ENCODE data around the gene CNKSR2.

- TF ChIP-seq, protein P1, sequence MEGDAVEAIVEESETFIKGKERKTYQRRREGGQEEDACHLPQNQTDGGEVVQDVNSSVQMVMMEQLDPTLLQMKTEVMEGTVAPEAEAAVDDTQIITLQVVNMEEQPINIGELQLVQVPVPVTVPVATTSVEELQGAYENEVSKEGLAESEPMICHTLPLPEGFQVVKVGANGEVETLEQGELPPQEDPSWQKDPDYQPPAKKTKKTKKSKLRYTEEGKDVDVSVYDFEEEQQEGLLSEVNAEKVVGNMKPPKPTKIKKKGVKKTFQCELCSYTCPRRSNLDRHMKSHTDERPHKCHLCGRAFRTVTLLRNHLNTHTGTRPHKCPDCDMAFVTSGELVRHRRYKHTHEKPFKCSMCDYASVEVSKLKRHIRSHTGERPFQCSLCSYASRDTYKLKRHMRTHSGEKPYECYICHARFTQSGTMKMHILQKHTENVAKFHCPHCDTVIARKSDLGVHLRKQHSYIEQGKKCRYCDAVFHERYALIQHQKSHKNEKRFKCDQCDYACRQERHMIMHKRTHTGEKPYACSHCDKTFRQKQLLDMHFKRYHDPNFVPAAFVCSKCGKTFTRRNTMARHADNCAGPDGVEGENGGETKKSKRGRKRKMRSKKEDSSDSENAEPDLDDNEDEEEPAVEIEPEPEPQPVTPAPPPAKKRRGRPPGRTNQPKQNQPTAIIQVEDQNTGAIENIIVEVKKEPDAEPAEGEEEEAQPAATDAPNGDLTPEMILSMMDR (conservative IDR thresholded peaks at IDR 0.05; ENCODE audit: low read depth, low read length) = no peak
- TF ChIP-seq EZH2 (IDR thresholded peaks at IDR 0.05; ENCODE audit: borderline replicate concordance, low read depth, low read length, poor library complexity, severe bottlenecking) = no peak
These were observed 19.5 kb upstream of the CNKSR2 start for GRCh38 chrX:21354725-21355124.

Measured in A673 (cell line).